ENCODE data around the gene SAMSN1.
"Not testable (repeated sequence)": the region's sequence is repeated elsewhere in the genome, so short reads cannot be mapped to it uniquely, and the experiment has no call there.

The SAMSN1 gene

GRCh38 chr21:14566894-14567293 lies 20.8 kb upstream of the SAMSN1 start:
- DNase-seq (ENCODE audit: low spot score): no peak

GRCh38 chr21:14562959-14563358 lies 16.8 kb upstream of the SAMSN1 start:
- no peak for DNase-seq (ENCODE audit: low spot score)

GRCh38 chr21:14560555-14560954 lies 14.4 kb upstream of the SAMSN1 start:
- no peak for DNase-seq (ENCODE audit: low spot score)

GRCh38 chr21:14560139-14560538 lies 14.0 kb upstream of the SAMSN1 start:
- DNase-seq (ENCODE audit: low spot score): no peak

- DNase-seq (ENCODE audit: low spot score): no peak
These were observed 13.0 kb upstream of the SAMSN1 start for GRCh38 chr21:14559102-14559501.

GRCh38 chr21:14557413-14557812 lies 11.3 kb upstream of the SAMSN1 start:
- DNase-seq (ENCODE audit: low spot score): no peak

GRCh38 chr21:14554948-14555347 lies 8.8 kb upstream of the SAMSN1 start:
- DNase-seq (ENCODE audit: low spot score): no peak

- DNase-seq (ENCODE audit: low spot score): no peak
These were observed 7.3 kb upstream of the SAMSN1 start for GRCh38 chr21:14553422-14553821.

- no peak for DNase-seq (ENCODE audit: low spot score)
These were observed 5.6 kb upstream of the SAMSN1 start for GRCh38 chr21:14551741-14552140.

- DNase-seq (ENCODE audit: low spot score): no peak
These were observed 4.0 kb upstream of the SAMSN1 start for GRCh38 chr21:14550135-14550534.

- no peak for DNase-seq (ENCODE audit: low spot score)
These were observed 2.7 kb upstream of the SAMSN1 start for GRCh38 chr21:14548779-14549178.

- DNase-seq (ENCODE audit: low spot score): no peak
These were observed 1.9 kb upstream of the SAMSN1 start for GRCh38 chr21:14547834-14548513.

- DNase-seq (ENCODE audit: low spot score): not testable (repeated sequence)
These were observed 604 bp upstream of the SAMSN1 start for GRCh38 chr21:14546719-14547118.

GRCh38 chr21:14543983-14544382 lies 2.1 kb downstream of the SAMSN1 start:
- DNase-seq (ENCODE audit: low spot score): no peak

- no peak for DNase-seq (ENCODE audit: low spot score)
These were observed 3.5 kb downstream of the SAMSN1 start for GRCh38 chr21:14542638-14543037.

GRCh38 chr21:14541841-14542490 lies 4.1 kb downstream of the SAMSN1 start:
- DNase-seq (ENCODE audit: low spot score): no peak

- no peak for DNase-seq (ENCODE audit: low spot score)
These were observed 7.6 kb downstream of the SAMSN1 start for GRCh38 chr21:14538483-14538882.

GRCh38 chr21:14536929-14537328 lies 9.2 kb downstream of the SAMSN1 start:
- DNase-seq (ENCODE audit: low spot score): no peak

- DNase-seq (ENCODE audit: low spot score): no peak
These were observed 10.4 kb downstream of the SAMSN1 start for GRCh38 chr21:14535702-14536101.

- no peak for DNase-seq (ENCODE audit: low spot score)
These were observed 12.4 kb downstream of the SAMSN1 start for GRCh38 chr21:14533499-14534428.

- DNase-seq (ENCODE audit: low spot score): no peak
These were observed 14.3 kb downstream of the SAMSN1 start for GRCh38 chr21:14531757-14532316.

GRCh38 chr21:14530592-14530991 lies 15.5 kb downstream of the SAMSN1 start:
- no peak for DNase-seq (ENCODE audit: low spot score)

All from left forelimb (tissue), 1 donor.